ENCODE measurements around the gene AUH.

Gene AUH

GRCh38 chr9:91275655-91276054 is 86.1 kb downstream of the AUH start:
- Histone ChIP-seq H3K27ac (peak overlapping the region; percentile 39; the same call in 1 of the 2 replicates), H2AFZ (ENCODE audit: low read depth) (no peak overlapping the region), H3K9ac (no peak overlapping the region), H3K27me3 (ENCODE audit: insufficient read depth, low read depth) (no peaks in the 10 kb centered on the region), H3K79me2 (ENCODE audit: insufficient read depth, low read depth) (no peaks in the 10 kb centered on the region), H3K4me2 (peak overlapping the region; percentile 50), H3K4me1 (ENCODE audit: low read depth, poor library complexity, severe bottlenecking) (peaks cover 45% of the 10 kb centered on the region), H3K36me3 (ENCODE audit: insufficient read depth) (no peaks in the 10 kb centered on the region), H4K20me1 (ENCODE audit: insufficient read depth) (no peaks in the 10 kb centered on the region), H3K4me3 (IDR thresholded peaks at IDR 0.05; ENCODE audit: insufficient read depth, low read depth, low read length) (no peak overlapping the region)
- TF ChIP-seq, protein P1, sequence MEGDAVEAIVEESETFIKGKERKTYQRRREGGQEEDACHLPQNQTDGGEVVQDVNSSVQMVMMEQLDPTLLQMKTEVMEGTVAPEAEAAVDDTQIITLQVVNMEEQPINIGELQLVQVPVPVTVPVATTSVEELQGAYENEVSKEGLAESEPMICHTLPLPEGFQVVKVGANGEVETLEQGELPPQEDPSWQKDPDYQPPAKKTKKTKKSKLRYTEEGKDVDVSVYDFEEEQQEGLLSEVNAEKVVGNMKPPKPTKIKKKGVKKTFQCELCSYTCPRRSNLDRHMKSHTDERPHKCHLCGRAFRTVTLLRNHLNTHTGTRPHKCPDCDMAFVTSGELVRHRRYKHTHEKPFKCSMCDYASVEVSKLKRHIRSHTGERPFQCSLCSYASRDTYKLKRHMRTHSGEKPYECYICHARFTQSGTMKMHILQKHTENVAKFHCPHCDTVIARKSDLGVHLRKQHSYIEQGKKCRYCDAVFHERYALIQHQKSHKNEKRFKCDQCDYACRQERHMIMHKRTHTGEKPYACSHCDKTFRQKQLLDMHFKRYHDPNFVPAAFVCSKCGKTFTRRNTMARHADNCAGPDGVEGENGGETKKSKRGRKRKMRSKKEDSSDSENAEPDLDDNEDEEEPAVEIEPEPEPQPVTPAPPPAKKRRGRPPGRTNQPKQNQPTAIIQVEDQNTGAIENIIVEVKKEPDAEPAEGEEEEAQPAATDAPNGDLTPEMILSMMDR (conservative IDR thresholded peaks at IDR 0.05; ENCODE audit: low read depth, low read length), result no peak

DNA sequence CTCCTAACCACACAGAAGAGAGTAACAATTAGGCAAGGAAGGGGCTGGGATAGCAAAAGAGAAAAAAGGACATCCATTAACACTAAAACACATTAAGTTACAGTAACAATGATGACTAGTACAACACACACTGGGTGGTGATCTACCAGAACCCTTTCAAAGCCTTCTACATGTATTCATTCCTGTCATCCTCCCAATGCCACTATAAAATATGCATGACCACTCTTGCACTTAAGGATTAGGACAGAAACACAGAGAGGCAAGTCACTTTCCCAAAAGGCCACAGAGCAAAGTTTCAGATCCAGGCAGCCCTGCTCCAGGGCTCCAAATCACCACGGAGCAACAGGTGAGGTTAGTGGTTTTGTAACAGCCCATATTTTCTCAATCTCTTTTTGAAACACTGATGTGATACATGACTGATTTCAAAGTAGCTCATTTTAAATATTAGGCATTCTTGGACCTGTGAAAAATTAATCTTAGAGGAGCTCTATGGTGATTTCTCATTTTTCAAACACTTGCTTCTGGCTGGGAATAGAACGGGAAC is 86.7 kb downstream of the AUH start:
- TF ChIP-seq, protein P1 (conservative IDR thresholded peaks at IDR 0.05; ENCODE audit: low read depth, low read length), result no peak
- Histone ChIP-seq H3K4me2 (peak overlapping the region; percentile 50; the same call in 1 of the 2 replicates), H2AFZ (ENCODE audit: low read depth) (no peak overlapping the region)

DNA sequence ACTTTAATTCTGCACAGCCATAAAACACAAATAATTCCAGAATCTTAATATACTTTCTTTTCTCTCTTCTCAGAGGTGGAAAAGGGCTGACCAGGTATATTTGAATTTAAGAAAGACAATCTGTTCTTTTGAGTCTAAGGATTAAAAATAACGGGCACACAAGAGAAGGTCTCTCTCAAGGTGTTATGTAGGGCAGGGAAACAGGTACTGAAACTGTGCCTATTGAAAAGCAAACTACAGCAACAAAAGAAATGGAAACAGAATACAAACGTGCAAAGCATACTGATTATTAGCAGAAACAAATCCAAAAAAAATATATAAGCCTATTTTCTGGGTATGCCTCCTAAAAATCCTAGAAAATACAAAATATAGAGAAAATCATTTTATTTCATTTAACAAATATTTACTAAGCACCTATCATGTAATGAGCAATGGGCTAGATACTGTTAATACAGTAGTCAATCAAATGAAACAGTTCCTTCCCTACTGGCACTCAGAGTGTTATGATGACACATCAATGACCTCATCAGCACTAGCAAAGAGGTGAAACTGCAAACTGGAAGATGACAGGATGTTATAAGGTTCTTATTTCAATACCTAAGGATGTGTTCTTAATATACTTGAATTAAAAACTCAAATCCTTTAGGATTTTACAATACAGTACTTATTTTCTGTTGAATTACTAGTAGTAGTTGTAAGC is 87.7 kb downstream of the AUH start:
- peak overlapping the region; percentile 12; the same call in 1 of the 2 replicates for H3K9ac ChIP-seq
- H2AFZ ChIP-seq (ENCODE audit: low read depth), result no peak overlapping the region
- no peak overlapping the region for H3K4me3 ChIP-seq (IDR thresholded peaks at IDR 0.05; ENCODE audit: insufficient read depth, low read depth, low read length)
- no peaks in the 10 kb centered on the region for H3K36me3 ChIP-seq (ENCODE audit: insufficient read depth)
- H4K20me1 ChIP-seq (ENCODE audit: insufficient read depth), result no peaks in the 10 kb centered on the region
- H3K4me1 ChIP-seq (ENCODE audit: low read depth, poor library complexity, severe bottlenecking), result peaks cover 45% of the 10 kb centered on the region
- no peaks in the 10 kb centered on the region for H3K79me2 ChIP-seq (ENCODE audit: insufficient read depth, low read depth)
- H3K27me3 ChIP-seq (ENCODE audit: insufficient read depth, low read depth), result no peaks in the 10 kb centered on the region
- H3K4me2 ChIP-seq, result peak overlapping the region; percentile 50
- TF ChIP-seq, protein P1 (conservative IDR thresholded peaks at IDR 0.05; ENCODE audit: low read depth, low read length), result no peak
- H3K27ac ChIP-seq, result peak overlapping the region; percentile 39; the same call in 1 of the 2 replicates

More for the DNA sequence above, 86.7 kb downstream of the AUH start:
- Histone ChIP-seq H3K27ac (peak overlapping the region; percentile 39; the same call in 1 of the 2 replicates), H3K36me3 (ENCODE audit: insufficient read depth) (no peaks in the 10 kb centered on the region), H3K4me3 (IDR thresholded peaks at IDR 0.05; ENCODE audit: insufficient read depth, low read depth, low read length) (no peak overlapping the region), H3K9ac (no peak overlapping the region), H3K79me2 (ENCODE audit: insufficient read depth, low read depth) (no peaks in the 10 kb centered on the region), H3K27me3 (ENCODE audit: insufficient read depth, low read depth) (no peaks in the 10 kb centered on the region), H3K4me1 (ENCODE audit: low read depth, poor library complexity, severe bottlenecking) (peaks cover 45% of the 10 kb centered on the region), H4K20me1 (ENCODE audit: insufficient read depth) (no peaks in the 10 kb centered on the region)

DNA sequence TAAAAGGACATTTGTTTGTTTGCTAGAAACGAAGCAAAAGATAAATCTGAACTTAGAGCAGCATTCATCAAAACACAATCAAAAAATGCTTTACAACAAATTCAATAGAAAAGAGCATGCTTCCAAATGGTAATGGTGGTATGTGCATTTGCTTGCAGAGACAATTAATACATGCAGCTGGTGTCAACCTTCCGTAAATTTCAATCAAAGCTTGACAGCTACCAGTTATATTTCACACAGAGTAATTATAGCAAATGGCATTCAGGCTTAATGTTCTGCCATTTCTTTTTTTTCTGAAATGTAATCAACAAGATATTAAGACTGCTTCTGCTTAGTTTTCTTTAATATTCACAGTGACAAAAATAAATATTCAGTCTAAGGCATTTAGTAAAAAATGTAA is 90.6 kb downstream of the AUH start:
- Histone ChIP-seq H3K79me2 (ENCODE audit: insufficient read depth, low read depth) (no peaks in the 10 kb centered on the region), H3K4me2 (no peak overlapping the region), H3K4me1 (ENCODE audit: low read depth, poor library complexity, severe bottlenecking) (peaks cover 37% of the 10 kb centered on the region), H3K27ac (no peak overlapping the region), H3K27me3 (ENCODE audit: insufficient read depth, low read depth) (no peaks in the 10 kb centered on the region), H3K36me3 (ENCODE audit: insufficient read depth) (no peaks in the 10 kb centered on the region), H3K4me3 (IDR thresholded peaks at IDR 0.05; ENCODE audit: insufficient read depth, low read depth, low read length) (no peak overlapping the region), H2AFZ (ENCODE audit: low read depth) (no peak overlapping the region), H4K20me1 (ENCODE audit: insufficient read depth) (no peaks in the 10 kb centered on the region), H3K9ac (no peak overlapping the region)
- TF ChIP-seq, protein P1 (conservative IDR thresholded peaks at IDR 0.05; ENCODE audit: low read depth, low read length), result no peak
